ENCODE measurements around the gene ERN1. TPM values are rescaled to one million over a fixed set of nuclear protein-coding genes. Genes with fewer than 3 reads are reported as not detected.

ERN1 gene
- total and polyA plus RNA-seq, 2 of the 13 experiments (the other 11 are each of a cell fraction or from before 2014, with no cell fraction given): 6.0 to 12.7 TPM

- TF ChIP-seq ZUFSP (CRISPR knock-in tag; IDR thresholded peaks at IDR 0.05; ENCODE audit: borderline replicate concordance) (no peak), RBM39 (IDR thresholded peaks at IDR 0.05; ENCODE audit: low read depth, low read length, poor library complexity, severe bottlenecking) (no peak), SOX5 (CRISPR knock-in tag; IDR thresholded peaks at IDR 0.05; ENCODE audit: borderline replicate concordance) (peak; percentile 74; the same call in 1 of the 2 replicates), ZNF496 (CRISPR knock-in tag; IDR thresholded peaks at IDR 0.05; ENCODE audit: insufficient replicate concordance) (no peak), ZBTB20 (CRISPR knock-in tag; IDR thresholded peaks at IDR 0.05; ENCODE audit: borderline replicate concordance, low read depth) (peak; percentile 39; the same call in 1 of the 2 replicates), ZNF563 (CRISPR knock-in tag; IDR thresholded peaks at IDR 0.05) (no peak), KLF15 (CRISPR knock-in tag; IDR thresholded peaks at IDR 0.05; ENCODE audit: borderline replicate concordance) (no peak), ZNF121 (CRISPR knock-in tag; IDR thresholded peaks at IDR 0.05) (no peak), PRDM4 (CRISPR knock-in tag; IDR thresholded peaks at IDR 0.05; ENCODE audit: borderline replicate concordance) (no peak), ZNF264 (CRISPR knock-in tag; IDR thresholded peaks at IDR 0.05) (0 out of 2 replicates have a peak, but pooled peaks have one; percentile 25), RCOR2 (CRISPR knock-in tag; IDR thresholded peaks at IDR 0.05) (peak; percentile 83), TCF7 (IDR thresholded peaks at IDR 0.05; ENCODE audit: low read depth) (peak; percentile 55; the same call in 1 of the 2 replicates), MAFF (IDR thresholded peaks at IDR 0.05; ENCODE audit: low read depth, low read length) (no peak)
Measured at GRCh38 chr17:64120159-64120810, 9.7 kb downstream of the ERN1 start (continued).

All from HepG2 (cell line).